ENCODE data around the gene CDKL2.

Gene CDKL2

DNA sequence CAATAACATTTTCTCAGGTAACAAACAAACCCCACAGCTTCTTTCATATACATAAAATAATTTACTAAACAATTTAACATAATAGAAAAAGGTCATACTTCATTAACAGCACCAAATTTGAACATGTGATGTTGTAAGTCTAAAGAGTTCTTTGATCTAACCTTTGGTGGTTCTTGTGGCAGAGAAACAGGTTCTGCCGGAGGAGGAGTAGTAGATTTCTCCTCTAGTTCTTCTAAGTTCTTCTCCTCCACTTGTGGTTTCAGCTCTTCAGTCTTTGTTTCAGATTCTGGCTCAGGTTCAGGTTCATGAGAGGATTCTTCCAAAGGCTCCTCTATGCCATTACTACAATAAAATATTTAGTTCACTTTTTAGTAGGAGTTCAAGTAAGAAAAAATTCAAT, 24.6 kb upstream of the CDKL2 start:
- Histone ChIP-seq H2AFZ (ENCODE audit: low read depth, low read length) (no peak overlapping the region), H3K79me2 (ENCODE audit: insufficient read depth, low read length) (peaks cover 85% of the 10 kb centered on the region)

DNA sequence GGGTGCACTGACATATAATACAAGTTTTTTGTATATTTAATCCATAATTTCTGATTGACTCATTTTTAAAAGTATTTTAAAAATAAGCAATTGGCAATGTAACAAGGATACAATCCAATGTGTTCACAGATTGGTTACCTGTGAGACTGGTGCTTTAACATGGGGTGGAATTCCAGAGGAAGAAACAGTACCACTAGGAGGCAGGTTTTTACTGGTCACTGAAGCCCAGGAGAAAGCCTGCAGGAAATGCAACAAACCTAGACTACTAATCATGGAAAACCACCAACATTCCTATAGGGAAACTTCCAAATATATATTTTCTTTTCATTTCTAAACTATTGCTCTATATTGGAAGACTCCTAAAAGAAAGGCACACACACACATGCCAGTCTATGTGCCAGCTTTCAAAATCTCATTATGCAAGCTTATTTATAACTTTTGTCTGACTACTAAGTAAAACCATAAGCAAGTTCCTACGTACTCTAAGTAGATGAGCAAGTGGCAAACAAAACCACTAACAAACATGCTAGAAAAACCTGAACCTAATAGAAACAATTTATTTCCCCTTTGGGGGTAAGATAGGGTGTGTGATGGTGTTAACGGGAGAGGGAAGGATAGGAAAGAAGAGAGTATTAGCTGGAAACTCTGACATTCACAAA, 23.6 kb upstream of the CDKL2 start:
- TF ChIP-seq, protein P1, sequence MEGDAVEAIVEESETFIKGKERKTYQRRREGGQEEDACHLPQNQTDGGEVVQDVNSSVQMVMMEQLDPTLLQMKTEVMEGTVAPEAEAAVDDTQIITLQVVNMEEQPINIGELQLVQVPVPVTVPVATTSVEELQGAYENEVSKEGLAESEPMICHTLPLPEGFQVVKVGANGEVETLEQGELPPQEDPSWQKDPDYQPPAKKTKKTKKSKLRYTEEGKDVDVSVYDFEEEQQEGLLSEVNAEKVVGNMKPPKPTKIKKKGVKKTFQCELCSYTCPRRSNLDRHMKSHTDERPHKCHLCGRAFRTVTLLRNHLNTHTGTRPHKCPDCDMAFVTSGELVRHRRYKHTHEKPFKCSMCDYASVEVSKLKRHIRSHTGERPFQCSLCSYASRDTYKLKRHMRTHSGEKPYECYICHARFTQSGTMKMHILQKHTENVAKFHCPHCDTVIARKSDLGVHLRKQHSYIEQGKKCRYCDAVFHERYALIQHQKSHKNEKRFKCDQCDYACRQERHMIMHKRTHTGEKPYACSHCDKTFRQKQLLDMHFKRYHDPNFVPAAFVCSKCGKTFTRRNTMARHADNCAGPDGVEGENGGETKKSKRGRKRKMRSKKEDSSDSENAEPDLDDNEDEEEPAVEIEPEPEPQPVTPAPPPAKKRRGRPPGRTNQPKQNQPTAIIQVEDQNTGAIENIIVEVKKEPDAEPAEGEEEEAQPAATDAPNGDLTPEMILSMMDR (IDR thresholded peaks at IDR 0.05; ENCODE audit: borderline replicate concordance, extremely low read depth, low read length, poor library complexity, severe bottlenecking), result peak; percentile 34
- no peak for TF ChIP-seq EZH2 (IDR thresholded peaks at IDR 0.05; ENCODE audit: borderline replicate concordance, low read depth, low read length, severe bottlenecking)
- no peaks in the 10 kb centered on the region for H3K9me3 ChIP-seq (ENCODE audit: insufficient read depth, low read length, severe bottlenecking)
- peaks cover 94% of the 10 kb centered on the region for H3K36me3 ChIP-seq (ENCODE audit: insufficient read depth, low read length)
- no peak overlapping the region for H3K9ac ChIP-seq (ENCODE audit: low read depth, low read length)
- no peaks in the 10 kb centered on the region for H3K4me1 ChIP-seq (ENCODE audit: insufficient read depth, low read length)
- H3K4me2 ChIP-seq (ENCODE audit: insufficient read depth, low read length), result no peak overlapping the region
- ATAC-seq (ENCODE audit: insufficient read depth, low read depth) (no peak), DNase-seq (no peak)
- no peak overlapping the region for H3K27ac ChIP-seq (ENCODE audit: low read length)
- peaks cover 40% of the 10 kb centered on the region; the same call in 1 of the 2 replicates for H4K20me1 ChIP-seq (ENCODE audit: insufficient read depth, low read length)
- peaks cover 75% of the 10 kb centered on the region for H3K79me2 ChIP-seq (ENCODE audit: insufficient read depth, low read length)
- no peak overlapping the region for H3K4me3 ChIP-seq (ENCODE audit: low read depth in 1 of 2, low read length in 2 of 2)
- H3K27me3 ChIP-seq (ENCODE audit: insufficient read depth, low read length, poor library complexity), result no peaks in the 10 kb centered on the region
- H2AFZ ChIP-seq (ENCODE audit: low read depth, low read length), result no peak overlapping the region

More for the DNA sequence above, 24.6 kb upstream of the CDKL2 start:
- Histone ChIP-seq H3K27ac (ENCODE audit: low read length) (no peak overlapping the region), H3K27me3 (ENCODE audit: insufficient read depth, low read length, poor library complexity) (no peaks in the 10 kb centered on the region), H3K9me3 (ENCODE audit: insufficient read depth, low read length, severe bottlenecking) (no peaks in the 10 kb centered on the region), H3K4me2 (ENCODE audit: insufficient read depth, low read length) (no peak overlapping the region), H3K4me3 (ENCODE audit: low read depth in 1 of 2, low read length in 2 of 2) (no peak overlapping the region), H3K4me1 (ENCODE audit: insufficient read depth, low read length) (no peaks in the 10 kb centered on the region), H3K36me3 (ENCODE audit: insufficient read depth, low read length) (peaks cover 95% of the 10 kb centered on the region), H4K20me1 (ENCODE audit: insufficient read depth, low read length) (peaks cover 45% of the 10 kb centered on the region; the same call in 1 of the 2 replicates), H3K9ac (ENCODE audit: low read depth, low read length) (no peak overlapping the region)
- no peak for DNase-seq
- ATAC-seq (ENCODE audit: insufficient read depth, low read depth), result peak; percentile 80
- TF ChIP-seq, protein P1 (IDR thresholded peaks at IDR 0.05; ENCODE audit: borderline replicate concordance, extremely low read depth, low read length, poor library complexity, severe bottlenecking), result no peak
- TF ChIP-seq EZH2 (IDR thresholded peaks at IDR 0.05; ENCODE audit: borderline replicate concordance, low read depth, low read length, severe bottlenecking), result no peak

DNA sequence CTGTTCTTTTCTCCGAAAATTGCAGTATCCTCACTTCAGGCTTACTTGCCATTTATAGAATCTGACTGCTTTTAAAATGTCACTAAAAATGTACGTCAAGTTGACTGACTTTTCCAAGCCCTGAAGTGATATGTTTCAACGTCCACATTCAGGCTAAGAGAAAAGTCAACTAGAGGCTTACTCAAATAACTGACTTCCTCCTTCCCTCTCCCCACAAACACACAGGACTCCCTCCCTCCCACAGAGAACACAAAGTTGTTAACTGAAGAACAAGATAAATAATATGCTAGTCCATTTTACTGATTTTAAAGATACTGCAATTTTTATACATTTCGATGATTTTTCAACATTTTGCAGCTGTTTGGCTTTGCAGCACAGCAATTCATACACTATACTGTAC, 13.8 kb upstream of the CDKL2 start:
- no peak for ATAC-seq (ENCODE audit: insufficient read depth, low read depth)
- Histone ChIP-seq H3K4me1 (ENCODE audit: insufficient read depth, low read length) (no peaks in the 10 kb centered on the region), H3K27me3 (ENCODE audit: insufficient read depth, low read length, poor library complexity) (no peaks in the 10 kb centered on the region), H3K27ac (ENCODE audit: low read length) (no peak overlapping the region), H2AFZ (ENCODE audit: low read depth, low read length) (no peak overlapping the region), H3K9ac (ENCODE audit: low read depth, low read length) (no peak overlapping the region), H3K4me3 (ENCODE audit: low read depth in 1 of 2, low read length in 2 of 2) (no peak overlapping the region), H3K79me2 (ENCODE audit: insufficient read depth, low read length) (no peaks in the 10 kb centered on the region; the same call in 1 of the 2 replicates), H3K9me3 (ENCODE audit: insufficient read depth, low read length, severe bottlenecking) (no peaks in the 10 kb centered on the region), H4K20me1 (ENCODE audit: insufficient read depth, low read length) (peaks cover 10% of the 10 kb centered on the region; the same call in 1 of the 2 replicates), H3K36me3 (ENCODE audit: insufficient read depth, low read length) (peaks cover 66% of the 10 kb centered on the region), H3K4me2 (ENCODE audit: insufficient read depth, low read length) (no peak overlapping the region)
- TF ChIP-seq, protein P1 (IDR thresholded peaks at IDR 0.05; ENCODE audit: borderline replicate concordance, extremely low read depth, low read length, poor library complexity, severe bottlenecking), result no peak
- no peak for TF ChIP-seq EZH2 (IDR thresholded peaks at IDR 0.05; ENCODE audit: borderline replicate concordance, low read depth, low read length, severe bottlenecking)
- DNase-seq, result no peak
